K562 (cell line): Measurements from ENCODE around the gene PCDHGB5. TPM values are rescaled to one million over a fixed set of nuclear protein-coding genes. Genes with fewer than 3 reads are reported as not detected.
A peak's percentile ranks its signal among the peaks of the same experiment; 100 is the strongest.

ENCODE experiments used
- ATAC-seq: fragments of 200-7000 bp; cut with Tn5 transposase; 3 replicates; pipeline ENCODE4 v1.9.1; 2020; ENCODE audit warnings: moderate library complexity
- BruUV-seq: library from RNA; stranded (reverse); fragments of 400-500 nt; replicated peaks from 2 replicates; lab custom pipeline; 2021; lab: Mats Ljungman, UMichigan
- CTCF ChIA-PET: fragments of 300-600 bp; formaldehyde crosslinking; extraction: SDS; loops from one replicate; lab custom pipeline; 2021; ENCODE audit warnings: low intra/inter-chr PET ratio; lab: Yijun Ruan, JAX
- POLR2A ChIA-PET: fragments of 300-600, 350-650 bp; sonication (Branson Sonifier 250); formaldehyde crosslinking; extraction: SDS; loops from one replicate; lab custom pipeline; 2021; ENCODE audit warnings: antibody characterized with exemption, inconsistent platforms; lab: Yijun Ruan, JAX
- DNase-seq, 4 experiments: peaks; one replicate each; pipeline versions ENCODE4 v3.0.0 to v3.0.0-alpha.2; 2011 to 2018; ENCODE audit warnings: low spot score in 3 of 4, mixed read lengths in 3 of 4; ENCODE audit errors: extremely low read depth in 1 of 4
- FAIRE-seq: peaks from 2 replicates; lab custom pipeline; 2011; peaks lifted over from hg19 to GRCh38; lab: Jason Lieb, UNC
- H2AFZ ChIP-seq: 2 replicates; pipeline ENCODE4 v1.6.0; 2011; ENCODE audit warnings: low read depth, low read length, control low read depth, inconsistent platforms
- H3K27ac ChIP-seq: fragments of 200-600 bp; 3 replicates; pipeline ENCODE4 v1.8.0; 2011; ENCODE audit warnings: low read depth, mild to moderate bottlenecking, control low read depth, inconsistent platforms, low read length, moderate library complexity, mixed read lengths; ENCODE audit errors: extremely low read depth
- H3K27me3 ChIP-seq, 2 experiments: fragments of 300-600 bp in 1 of 2; 2 replicates in 1 of 2; 3 replicates in 1 of 2; pipeline versions ENCODE4 v1.6.0 to v1.8.0; 2011; ENCODE audit warnings: inconsistent platforms in 2 of 2, low read length in 2 of 2, mild to moderate bottlenecking in 1 of 2, mixed read lengths in 1 of 2, moderate library complexity in 1 of 2; ENCODE audit not compliant: control insufficient read depth in 2 of 2, insufficient read depth in 2 of 2
- H3K36me3 ChIP-seq: fragments of 300-600 bp; 3 replicates; pipeline ENCODE4 v1.8.0; 2011; ENCODE audit warnings: mild to moderate bottlenecking, low read length, inconsistent platforms; ENCODE audit not compliant: control insufficient read depth, insufficient read depth
- H3K4me1 ChIP-seq, 2 experiments: fragments of 200-600 bp in 1 of 2; replicated peaks in 1 of 2; 2 replicates in 1 of 2; 3 replicates in 1 of 2; pipeline versions ENCODE4 v1.5.1 to v1.8.0; 2011; ENCODE audit warnings: inconsistent platforms in 2 of 2, low read length in 2 of 2, mild to moderate bottlenecking in 1 of 2, mixed read lengths in 1 of 2, moderate library complexity in 1 of 2; ENCODE audit not compliant: control insufficient read depth in 2 of 2, insufficient read depth in 2 of 2
- H3K4me2 ChIP-seq: 2 replicates; pipeline ENCODE4 v1.6.1; 2011; ENCODE audit warnings: low read length, control low read depth, inconsistent platforms, mixed read lengths; ENCODE audit not compliant: insufficient read depth
- H3K4me3 ChIP-seq: fragments of 200-600 bp; sonication (generic), shearing (Covaris generic); 2 replicates; pipeline ENCODE4 v1.5.1; 2016; ENCODE audit warnings: control low read depth, inconsistent platforms
- H3K79me2 ChIP-seq: fragments of 200-600 bp; 3 replicates; pipeline ENCODE4 v1.8.0; 2011; ENCODE audit warnings: low read length, inconsistent platforms; ENCODE audit not compliant: control insufficient read depth, insufficient read depth
- H3K9ac ChIP-seq, 2 experiments: 2 replicates each; pipeline versions ENCODE4 v1.6.0 to v1.6.1; 2011; ENCODE audit warnings: low read depth in 2 of 2, low read length in 2 of 2, control low read depth in 1 of 2, inconsistent platforms in 1 of 2, mild to moderate bottlenecking in 1 of 2, mixed read lengths in 1 of 2; ENCODE audit not compliant: insufficient read depth in 1 of 2
- H3K9me1 ChIP-seq: one replicate; pipeline ENCODE4 v1.6.0; 2011; ENCODE audit warnings: inconsistent platforms, mild to moderate bottlenecking, low read length, moderate library complexity; ENCODE audit not compliant: control insufficient read depth, insufficient read depth
- H3K9me3 ChIP-seq: replicated peaks from 2 replicates; pipeline ENCODE4 v1.5.1; 2011; ENCODE audit warnings: low read depth, low read length, inconsistent platforms; ENCODE audit not compliant: control insufficient read depth, insufficient read depth
- H4K20me1 ChIP-seq: replicated peaks from 2 replicates; pipeline ENCODE4 v1.6.1; 2011; ENCODE audit warnings: low read length, inconsistent platforms, mixed read lengths; ENCODE audit not compliant: control insufficient read depth, insufficient read depth
- ARNT ChIP-seq, 2 experiments: fragments of 450-650 bp; IDR thresholded peaks; 2 replicates each; pipeline ENCODE4 v1.6.1; 2016; ENCODE audit warnings: mild to moderate bottlenecking in 1 of 2
- CBX8 ChIP-seq: fragments of 200-600 bp; sonication (generic); IDR thresholded peaks from 2 replicates; pipeline ENCODE4 v1.6.1; 2012; ENCODE audit warnings: borderline replicate concordance, mixed run types, low read depth, mild to moderate bottlenecking, moderate library complexity, mixed read lengths, low read length, control low read depth, inconsistent platforms; ENCODE audit not compliant: poor library complexity, severe bottlenecking; ENCODE audit errors: extremely low read depth
- HMGN3 ChIP-seq: IDR thresholded peaks from 2 replicates; pipeline ENCODE4 v1.6.1; 2011; ENCODE audit warnings: borderline replicate concordance, low read depth, mild to moderate bottlenecking, mixed read lengths, low read length; ENCODE audit not compliant: insufficient read length; ENCODE audit errors: extremely low read depth
- HNRNPK ChIP-seq: fragments of 200-400 bp; formaldehyde crosslinking; IDR thresholded peaks from one replicate; pipeline ENCODE4 v1.6.1; 2018; ENCODE audit warnings: mild to moderate bottlenecking, low read depth, low read length; ENCODE audit not compliant: poor library complexity, severe bottlenecking
- IRF2 ChIP-seq: sonication (generic); formaldehyde crosslinking; IDR thresholded peaks from 2 replicates; pipeline ENCODE4 v1.8.1; 2022; ENCODE audit warnings: mild to moderate bottlenecking, missing genetic modification reagents
- L3MBTL2 ChIP-seq: fragments of 450-650 bp; IDR thresholded peaks from 2 replicates; pipeline ENCODE4 v1.6.1; 2016; ENCODE audit warnings: mild to moderate bottlenecking, moderate library complexity
- MTA3 ChIP-seq: fragments of 450-650 bp; formaldehyde crosslinking; IDR thresholded peaks from 2 replicates; pipeline ENCODE4 v1.6.1; 2017; ENCODE audit warnings: mild to moderate bottlenecking, borderline replicate concordance
- NCOA2 ChIP-seq, 2 experiments: fragments of 450-650 bp; IDR thresholded peaks; 2 replicates each; pipeline ENCODE4 v1.6.1; 2018; ENCODE audit warnings: mild to moderate bottlenecking in 2 of 2, moderate library complexity in 1 of 2; ENCODE audit not compliant: partially characterized antibody in 2 of 2
- PHB ChIP-seq: fragments of 250-450 bp; sonication (Bioruptor Pico); IDR thresholded peaks from 2 replicates; pipeline ENCODE4 v1.5.0; 2021
- PKNOX1 ChIP-seq: fragments of 450-650 bp; IDR thresholded peaks from 2 replicates; pipeline ENCODE4 v1.6.1; 2016
- PTBP1 ChIP-seq: fragments of 200-400 bp; formaldehyde crosslinking; IDR thresholded peaks from 2 replicates; pipeline ENCODE4 v1.6.1; 2017; ENCODE audit warnings: low read depth, low read length
- SREBF1 ChIP-seq: fragments of 150-350 bp; IDR thresholded peaks from 2 replicates; pipeline ENCODE4 v1.6.1; 2014; ENCODE audit warnings: antibody characterized with exemption, low read depth, low read length, borderline replicate concordance
- ZC3H4 ChIP-seq: sonication (generic); formaldehyde crosslinking; IDR thresholded peaks from 2 replicates; pipeline ENCODE4 v1.9.0; 2021; ENCODE audit warnings: missing genetic modification reagents, borderline replicate concordance
- ZNF175 ChIP-seq: fragments of 200-800 bp; sonication (Bioruptor generic); IDR thresholded peaks from 2 replicates; pipeline ENCODE4 v1.6.1; 2016; ENCODE audit warnings: low read depth, mild to moderate bottlenecking, missing genetic modification characterization, missing compliant biosample characterization
- ZNF263 ChIP-seq: sonication (generic); formaldehyde crosslinking; IDR thresholded peaks from 2 replicates; pipeline ENCODE4 v1.8.0; 2022; ENCODE audit warnings: mild to moderate bottlenecking, missing genetic modification reagents, borderline replicate concordance
- WGBS: fragments of 100-300 bp; shearing (Covaris generic); methylation state at CpG from one replicate; pipeline ENCODE4 v1.1.6; 2016; ENCODE audit warnings: low coverage, mixed read lengths; ENCODE audit not compliant: insufficient coverage; ENCODE audit errors: missing lambda C conversion rate; 5-methylcytosine and 5-hydroxymethylcytosine counted together
- in situ Hi-C: fragments of 300-500 bp; cut with MboI; formaldehyde crosslinking; loops from 4 replicates; pipeline ENCODE4 v1.15.0; 2018; ENCODE audit warnings: inconsistent platforms, mixed read lengths
- intact Hi-C: fragments of 100-400 bp; cut with micrococcal nuclease; formaldehyde crosslinking; loops from 2 replicates; pipeline ENCODE4 v1.14.2; 2022
- polyA plus RNA-seq, 8 experiments: library from polyadenylated mRNA; depleted of rRNA in 4 of 8; stranded (reverse) in 5 of 8; unstranded in 3 of 8; fragments of >200 nt; fragmentation: Nextera tagmentation in 2 of 8; fragmentation: Illumina TruSeq in 1 of 8; extraction: Ambion mirVana in 2 of 8; extraction: Trizol in 1 of 8; gene quantifications; 2 replicates each; pipeline versions ENCODE4 v1.2.1 to v1.2.3, GENCODE V29; 2011 to 2014; ENCODE audit warnings: inconsistent platforms in 1 of 8, missing spikeins in 1 of 8
- total RNA-seq, 7 experiments: library from RNA; depleted of rRNA in 6 of 7; stranded (reverse); fragments of >200 nt in 6 of 7; fragmentation: Illumina TruSeq in 2 of 7; extraction: Trizol in 2 of 7; gene quantifications; 2 replicates each; pipeline versions ENCODE4 v1.2.1 to v1.2.3, GENCODE V29; 2011 to 2021; ENCODE audit warnings: low replicate concordance in 1 of 7
- TF ChIP-seq, protein P1 (sequence below): fragments of 250-450 bp; sonication (Bioruptor Pico); IDR thresholded peaks from 2 replicates; pipeline ENCODE4 v1.8.0; 2021; ENCODE audit warnings: mild to moderate bottlenecking, moderate library complexity

The PCDHGB5 gene
- total and polyA plus RNA-seq, 9 of the 15 experiments (the other 6 are each of a cell fraction or from before 2014, with no cell fraction given) = 0.05 to 0.29 (median 0.12) TPM; not detected in 2

DNA sequence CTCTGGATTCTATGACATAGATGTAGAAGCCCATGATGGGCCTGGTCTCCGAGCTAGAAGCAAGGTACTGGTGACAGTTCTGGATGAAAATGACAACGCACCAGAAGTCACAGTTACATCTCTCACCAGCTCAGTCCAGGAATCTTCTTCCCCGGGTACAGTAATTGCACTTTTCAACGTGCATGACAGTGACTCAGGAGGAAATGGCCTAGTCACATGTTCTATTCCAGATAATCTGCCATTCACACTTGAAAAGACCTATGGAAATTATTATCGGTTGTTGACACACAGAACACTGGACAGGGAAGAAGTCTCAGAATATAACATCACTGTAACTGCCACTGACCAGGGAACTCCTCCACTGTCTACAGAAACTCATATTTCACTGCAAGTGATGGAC, 41.6 kb upstream of the PCDHGB5 start:
- H3K9me1 ChIP-seq = no peaks in the 10 kb centered on the region
- H3K4me1 ChIP-seq = peaks cover 3 to 12% of the 10 kb centered on the region in 2 experiments; a peak in 3 of 5 replicates
- intact Hi-C loops = no loop called here
- no peaks in the 10 kb centered on the region for H3K79me2 ChIP-seq
- FAIRE-seq = peak; percentile 19
- DNase-seq = no peak
- 4% methylated on average over 5 of the region's 5 CpGs for WGBS
- ChIA-PET CTCF (no interaction called here), POLR2A (interaction anchor here (1.5 kb wide), 1 partner anchor 8 kb away, joined by 3 read pairs; the partner anchor contains the start of gene PCDHGA5)
- peak; percentile 28; the same call in 2 of the 3 replicates for ATAC-seq
- peaks cover 0 to 19% of the 10 kb centered on the region in 2 experiments; a peak in 2 of 5 replicates for H3K27me3 ChIP-seq
- in situ Hi-C loops = no loop called here
- no peaks in the 10 kb centered on the region for H4K20me1 ChIP-seq
- H3K4me3 ChIP-seq = no peak overlapping the region
- no peak overlapping the region for H3K27ac ChIP-seq
- no peak overlapping the region for H2AFZ ChIP-seq
- no peaks in the 10 kb centered on the region for H3K36me3 ChIP-seq
- no peaks in the 10 kb centered on the region; the same call in 1 of the 2 replicates for H3K9me3 ChIP-seq
- no TSS peak for BruUV-seq
- H3K9ac ChIP-seq = no peak overlapping the region
- no peak overlapping the region for H3K4me2 ChIP-seq
- TF ChIP-seq ZNF263 = no peak
- TF ChIP-seq NCOA2 (IDR thresholded peaks at IDR 0.05; ENCODE audit: partially characterized antibody in 2 of 2) = no peak
- TF ChIP-seq PKNOX1 = 0 out of 2 replicates have a peak, but pooled peaks have one; percentile 13
- no peak for TF ChIP-seq PHB (CRISPR knock-in tag)
- no peak for TF ChIP-seq PTBP1
- no peak for TF ChIP-seq MTA3
- TF ChIP-seq HNRNPK = no peak
- TF ChIP-seq HMGN3 = no peak
- no peak for TF ChIP-seq ARNT (IDR thresholded peaks at IDR 0.05)
- TF ChIP-seq ZC3H4 (CRISPR knock-in tag) = no peak
- no peak for TF ChIP-seq IRF2 (CRISPR knock-in tag)
- TF ChIP-seq SREBF1 = no peak
- TF ChIP-seq ZNF175 (CRISPR knock-in tag) = no peak
- TF ChIP-seq, protein P1, sequence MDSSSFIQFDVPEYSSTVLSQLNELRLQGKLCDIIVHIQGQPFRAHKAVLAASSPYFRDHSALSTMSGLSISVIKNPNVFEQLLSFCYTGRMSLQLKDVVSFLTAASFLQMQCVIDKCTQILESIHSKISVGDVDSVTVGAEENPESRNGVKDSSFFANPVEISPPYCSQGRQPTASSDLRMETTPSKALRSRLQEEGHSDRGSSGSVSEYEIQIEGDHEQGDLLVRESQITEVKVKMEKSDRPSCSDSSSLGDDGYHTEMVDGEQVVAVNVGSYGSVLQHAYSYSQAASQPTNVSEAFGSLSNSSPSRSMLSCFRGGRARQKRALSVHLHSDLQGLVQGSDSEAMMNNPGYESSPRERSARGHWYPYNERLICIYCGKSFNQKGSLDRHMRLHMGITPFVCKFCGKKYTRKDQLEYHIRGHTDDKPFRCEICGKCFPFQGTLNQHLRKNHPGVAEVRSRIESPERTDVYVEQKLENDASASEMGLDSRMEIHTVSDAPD (CRISPR knock-in tag) = no peak
- TF ChIP-seq CBX8 = no peak
- peak; percentile 58 for TF ChIP-seq L3MBTL2
